BLaER1 treated with 17β-estradiol and CSF1 and Interleukin-3, amounts not matched to agents 10 nM and 100 nM (cell line): ENCODE results near the gene PTPN14.

Experiments used
- H3K27ac ChIP-seq, 11 experiments: shearing (Covaris generic); formaldehyde crosslinking; 2 replicates each; pipeline ENCODE4 v1.8.1; 2022
- H3K27me3 ChIP-seq, 11 experiments: shearing (Covaris generic); formaldehyde crosslinking; 2 replicates each; pipeline ENCODE4 v1.8.1; 2022
- H3K36me3 ChIP-seq, 11 experiments: shearing (Covaris generic); formaldehyde crosslinking; 2 replicates each; pipeline ENCODE4 v1.8.1; 2022
- H3K4me1 ChIP-seq, 10 experiments: shearing (Covaris generic); formaldehyde crosslinking; 2 replicates each; pipeline ENCODE4 v1.8.1; 2022
- H3K4me2 ChIP-seq, 11 experiments: shearing (Covaris generic); formaldehyde crosslinking; 2 replicates each; pipeline ENCODE4 v1.8.1; 2022
- H3K4me3 ChIP-seq, 10 experiments: shearing (Covaris generic); formaldehyde crosslinking; 2 replicates each; pipeline ENCODE4 v1.8.1; 2022
- H3K9ac ChIP-seq, 11 experiments: shearing (Covaris generic); formaldehyde crosslinking; 2 replicates each; pipeline ENCODE4 v1.8.1; 2022
- H3K9me3 ChIP-seq, 11 experiments: shearing (Covaris generic); formaldehyde crosslinking; replicated peaks in 1 of 11; 2 replicates each; pipeline ENCODE4 v1.8.1; 2022
- H4K20me1 ChIP-seq, 11 experiments: shearing (Covaris generic); formaldehyde crosslinking; 2 replicates each; pipeline ENCODE4 v1.8.1; 2022
- Cebpa-rat ChIP-seq, 11 experiments: shearing (Covaris generic); IDR thresholded peaks; 2 replicates each; pipeline ENCODE4 v1.8.1; 2022

Gene PTPN14

GRCh38 chr1:214360525-214361164 lies 190.8 kb downstream of the PTPN14 start:
- H3K9ac ChIP-seq: no peak overlapping the region
- no peak overlapping the region for H3K4me3 ChIP-seq
- no peak overlapping the region for H3K27ac ChIP-seq
- H3K4me1 ChIP-seq: peaks cover 6 to 38% (median 26%) of the 10 kb centered on the region in 10 experiments; a peak in 17 of 20 replicates
- no peak for TF ChIP-seq Cebpa-rat (IDR thresholded peaks at IDR 0.05)
- H3K27me3 ChIP-seq: no peaks in the 10 kb centered on the region
- 0 out of 22 replicates have a peak, but pooled peaks cover 0 to 6% (median 0%) of the 10 kb centered on the region in 11 experiments for H3K36me3 ChIP-seq
- H3K9me3 ChIP-seq: peaks cover 0 to 16% (median 4%) of the 10 kb centered on the region in 11 experiments; a peak in 12 of 22 replicates
- no peaks in the 10 kb centered on the region for H4K20me1 ChIP-seq
- peak overlapping the region in 4 of 11 experiments; percentile 0 to 83 (median 21); a peak in 5 of 22 replicates for H3K4me2 ChIP-seq

GRCh38 chr1:214360116-214360515 lies 191.3 kb downstream of the PTPN14 start:
- Histone ChIP-seq H4K20me1 (no peaks in the 10 kb centered on the region), H3K4me3 (no peak overlapping the region), H3K9me3 (peaks cover 0 to 16% (median 4%) of the 10 kb centered on the region in 11 experiments; a peak in 12 of 22 replicates), H3K4me2 (no peak overlapping the region; a peak in 1 of 22 replicates), H3K9ac (no peak overlapping the region), H3K27me3 (no peaks in the 10 kb centered on the region), H3K36me3 (0 out of 22 replicates have a peak, but pooled peaks cover 0 to 6% (median 0%) of the 10 kb centered on the region in 11 experiments), H3K4me1 (peaks cover 6 to 38% (median 26%) of the 10 kb centered on the region in 10 experiments; a peak in 17 of 20 replicates), H3K27ac (no peak overlapping the region)
- no peak for TF ChIP-seq Cebpa-rat (IDR thresholded peaks at IDR 0.05)

- Histone ChIP-seq H3K9me3 (no peaks in the 10 kb centered on the region), H3K36me3 (no peaks in the 10 kb centered on the region), H3K4me1 (no peaks in the 10 kb centered on the region), H3K4me2 (no peak overlapping the region), H3K9ac (no peak overlapping the region), H3K27me3 (no peaks in the 10 kb centered on the region), H4K20me1 (no peaks in the 10 kb centered on the region), H3K4me3 (no peak overlapping the region), H3K27ac (no peak overlapping the region)
- no peak for TF ChIP-seq Cebpa-rat (IDR thresholded peaks at IDR 0.05)
Measured at GRCh38 chr1:214354440-214355148, 196.8 kb downstream of the PTPN14 start.

- Histone ChIP-seq H3K4me1 (no peaks in the 10 kb centered on the region), H3K27ac (no peak overlapping the region), H3K9ac (no peak overlapping the region), H3K27me3 (no peaks in the 10 kb centered on the region), H3K9me3 (no peaks in the 10 kb centered on the region), H4K20me1 (no peaks in the 10 kb centered on the region), H3K4me2 (no peak overlapping the region), H3K4me3 (no peak overlapping the region), H3K36me3 (no peaks in the 10 kb centered on the region)
- no peak for TF ChIP-seq Cebpa-rat (IDR thresholded peaks at IDR 0.05)
Measured at GRCh38 chr1:214352838-214353237, 198.6 kb downstream of the PTPN14 start.

- Histone ChIP-seq H3K4me3 (no peak overlapping the region), H3K27ac (no peak overlapping the region), H3K27me3 (no peaks in the 10 kb centered on the region), H4K20me1 (no peaks in the 10 kb centered on the region), H3K4me1 (no peaks in the 10 kb centered on the region), H3K4me2 (no peak overlapping the region), H3K9ac (no peak overlapping the region), H3K36me3 (no peaks in the 10 kb centered on the region; a peak in 1 of 22 replicates), H3K9me3 (peaks cover 0 to 1% (median 0%) of the 10 kb centered on the region in 11 experiments; a peak in 2 of 22 replicates)
- TF ChIP-seq Cebpa-rat (IDR thresholded peaks at IDR 0.05): no peak
Measured at GRCh38 chr1:214351551-214352277, 199.7 kb downstream of the PTPN14 start.

- Histone ChIP-seq H4K20me1 (no peaks in the 10 kb centered on the region), H3K4me1 (no peaks in the 10 kb centered on the region), H3K4me2 (no peak overlapping the region), H3K9ac (no peak overlapping the region), H3K36me3 (peaks cover under 1 to 9% (median 8%) of the 10 kb centered on the region in 11 experiments; a peak in 18 of 22 replicates), H3K27me3 (no peaks in the 10 kb centered on the region), H3K27ac (no peak overlapping the region), H3K4me3 (no peak overlapping the region), H3K9me3 (peaks cover 9 to 18% (median 12%) of the 10 kb centered on the region in 11 experiments)
- TF ChIP-seq Cebpa-rat (IDR thresholded peaks at IDR 0.05): no peak
Measured at GRCh38 chr1:214349781-214350180, 201.6 kb downstream of the PTPN14 start.

- Histone ChIP-seq H3K36me3 (peaks cover 5 to 17% (median 15%) of the 10 kb centered on the region in 11 experiments; a peak in 20 of 22 replicates), H3K27ac (no peak overlapping the region)
Measured at GRCh38 chr1:214349008-214349407, 202.4 kb downstream of the PTPN14 start.

GRCh38 chr1:214344897-214345296 lies 206.5 kb downstream of the PTPN14 start:
- Histone ChIP-seq H3K4me3 (no peak overlapping the region), H3K4me1 (no peaks in the 10 kb centered on the region), H3K9ac (no peak overlapping the region), H3K27me3 (no peaks in the 10 kb centered on the region), H4K20me1 (no peaks in the 10 kb centered on the region), H3K27ac (no peak overlapping the region), H3K4me2 (no peak overlapping the region), H3K36me3 (peaks cover 12 to 28% (median 22%) of the 10 kb centered on the region in 11 experiments; a peak in 20 of 22 replicates), H3K9me3 (peaks cover 23 to 42% (median 33%) of the 10 kb centered on the region in 11 experiments)
- no peak for TF ChIP-seq Cebpa-rat (IDR thresholded peaks at IDR 0.05)

More at GRCh38 chr1:214349008-214349407, 202.4 kb downstream of the PTPN14 start:
- H3K27me3 ChIP-seq: no peaks in the 10 kb centered on the region
- H3K4me3 ChIP-seq: no peak overlapping the region
- no peak overlapping the region for H3K4me2 ChIP-seq
- no peak for TF ChIP-seq Cebpa-rat (IDR thresholded peaks at IDR 0.05)
- H3K9me3 ChIP-seq: peaks cover 17 to 26% (median 20%) of the 10 kb centered on the region in 11 experiments
- H3K9ac ChIP-seq: no peak overlapping the region
- H4K20me1 ChIP-seq: no peaks in the 10 kb centered on the region
- H3K4me1 ChIP-seq: no peaks in the 10 kb centered on the region

- TF ChIP-seq Cebpa-rat (IDR thresholded peaks at IDR 0.05): no peak
- H3K9me3 ChIP-seq: peaks cover 23 to 42% (median 33%) of the 10 kb centered on the region in 11 experiments
- no peak overlapping the region for H3K4me2 ChIP-seq
- no peaks in the 10 kb centered on the region for H4K20me1 ChIP-seq
- H3K4me3 ChIP-seq: no peak overlapping the region
- no peak overlapping the region for H3K27ac ChIP-seq
- H3K9ac ChIP-seq: no peak overlapping the region
- H3K36me3 ChIP-seq: peaks cover 13 to 42% (median 26%) of the 10 kb centered on the region in 11 experiments; a peak in 20 of 22 replicates
- no peaks in the 10 kb centered on the region for H3K27me3 ChIP-seq
- no peaks in the 10 kb centered on the region for H3K4me1 ChIP-seq
Measured at GRCh38 chr1:214342525-214342924, 208.9 kb downstream of the PTPN14 start.
